Nephron progenitor cell (in vitro differentiated cells): ENCODE data around the gene USP15.
"Not testable (repeated sequence)": the region's sequence is repeated elsewhere in the genome, so short reads cannot be mapped to it uniquely, and the experiment has no call there.

Source experiments
- DNase-seq: peaks from one replicate; pipeline ENCODE4 v3.0.0; 2021
- H3K27ac Mint-ChIP-seq: 2 replicates; pipeline ENCODE4 v1.8.0; 2021; ENCODE audit warnings: mild to moderate bottlenecking, moderate library complexity, mixed read lengths
- H3K27me3 Mint-ChIP-seq: 2 replicates; pipeline ENCODE4 v1.8.0; 2021; ENCODE audit warnings: mild to moderate bottlenecking, low read depth, mixed read lengths; ENCODE audit not compliant: poor library complexity
- H3K36me3 Mint-ChIP-seq: 2 replicates; pipeline ENCODE4 v1.8.0; 2021; ENCODE audit warnings: low read depth, mixed read lengths
- H3K4me1 Mint-ChIP-seq: 2 replicates; pipeline ENCODE4 v1.8.0; 2021; ENCODE audit warnings: mixed read lengths
- H3K4me3 Mint-ChIP-seq: 2 replicates; pipeline ENCODE4 v1.8.0; 2021; ENCODE audit warnings: mild to moderate bottlenecking, moderate library complexity, mixed read lengths
- H3K9me3 Mint-ChIP-seq: 2 replicates; pipeline ENCODE4 v1.8.0; 2021; ENCODE audit warnings: mild to moderate bottlenecking, moderate library complexity, mixed read lengths
- TF ChIP-seq, protein P1 (sequence below): fragments of 200-600 bp; sonication (generic); IDR thresholded peaks from 2 replicates; pipeline ENCODE4 v1.5.0; 2021; ENCODE audit warnings: antibody characterized with exemption

Gene USP15

DNA sequence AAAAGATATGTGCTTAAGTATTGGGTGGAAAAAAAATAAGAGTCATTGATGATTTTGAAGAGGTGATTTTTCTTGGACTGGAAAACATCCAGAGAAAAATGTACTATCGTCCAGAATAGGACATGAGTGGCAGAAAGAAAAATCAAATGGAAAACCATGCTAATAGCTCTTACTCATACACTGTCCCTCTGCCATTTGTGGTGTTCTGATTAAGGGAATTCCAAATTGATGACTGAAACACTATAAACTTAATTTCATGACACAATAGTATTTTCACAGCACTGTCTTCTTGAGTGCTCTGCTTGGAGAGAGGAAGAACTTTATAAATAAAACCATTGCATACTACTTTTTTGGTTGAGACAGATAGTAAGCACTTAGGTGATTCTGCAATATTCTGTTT lies 72.4 kb downstream of the USP15 start:
- TF ChIP-seq, protein P1, sequence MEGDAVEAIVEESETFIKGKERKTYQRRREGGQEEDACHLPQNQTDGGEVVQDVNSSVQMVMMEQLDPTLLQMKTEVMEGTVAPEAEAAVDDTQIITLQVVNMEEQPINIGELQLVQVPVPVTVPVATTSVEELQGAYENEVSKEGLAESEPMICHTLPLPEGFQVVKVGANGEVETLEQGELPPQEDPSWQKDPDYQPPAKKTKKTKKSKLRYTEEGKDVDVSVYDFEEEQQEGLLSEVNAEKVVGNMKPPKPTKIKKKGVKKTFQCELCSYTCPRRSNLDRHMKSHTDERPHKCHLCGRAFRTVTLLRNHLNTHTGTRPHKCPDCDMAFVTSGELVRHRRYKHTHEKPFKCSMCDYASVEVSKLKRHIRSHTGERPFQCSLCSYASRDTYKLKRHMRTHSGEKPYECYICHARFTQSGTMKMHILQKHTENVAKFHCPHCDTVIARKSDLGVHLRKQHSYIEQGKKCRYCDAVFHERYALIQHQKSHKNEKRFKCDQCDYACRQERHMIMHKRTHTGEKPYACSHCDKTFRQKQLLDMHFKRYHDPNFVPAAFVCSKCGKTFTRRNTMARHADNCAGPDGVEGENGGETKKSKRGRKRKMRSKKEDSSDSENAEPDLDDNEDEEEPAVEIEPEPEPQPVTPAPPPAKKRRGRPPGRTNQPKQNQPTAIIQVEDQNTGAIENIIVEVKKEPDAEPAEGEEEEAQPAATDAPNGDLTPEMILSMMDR: no peak
- no peak for DNase-seq
- Mint-ChIP-seq H3K27me3 (no peaks in the 10 kb centered on the region), H3K4me1 (no peaks in the 10 kb centered on the region), H3K9me3 (peaks cover 7% of the 10 kb centered on the region), H3K27ac (no peak overlapping the region), H3K4me3 (no peak overlapping the region), H3K36me3 (peaks cover 23% of the 10 kb centered on the region)

- H3K4me1 Mint-ChIP-seq: no peaks in the 10 kb centered on the region
- TF ChIP-seq, protein P1: no peak
- H3K27me3 Mint-ChIP-seq: no peaks in the 10 kb centered on the region
- peaks cover 29% of the 10 kb centered on the region for H3K9me3 Mint-ChIP-seq
- DNase-seq: no peak
- H3K27ac Mint-ChIP-seq: no peak overlapping the region
- H3K36me3 Mint-ChIP-seq: peaks cover 42% of the 10 kb centered on the region
- no peak overlapping the region for H3K4me3 Mint-ChIP-seq
Observed at GRCh38 chr12:62335057-62335456, 74.9 kb downstream of the USP15 start.

GRCh38 chr12:62335796-62336195 lies 75.6 kb downstream of the USP15 start:
- DNase-seq: no peak

DNA sequence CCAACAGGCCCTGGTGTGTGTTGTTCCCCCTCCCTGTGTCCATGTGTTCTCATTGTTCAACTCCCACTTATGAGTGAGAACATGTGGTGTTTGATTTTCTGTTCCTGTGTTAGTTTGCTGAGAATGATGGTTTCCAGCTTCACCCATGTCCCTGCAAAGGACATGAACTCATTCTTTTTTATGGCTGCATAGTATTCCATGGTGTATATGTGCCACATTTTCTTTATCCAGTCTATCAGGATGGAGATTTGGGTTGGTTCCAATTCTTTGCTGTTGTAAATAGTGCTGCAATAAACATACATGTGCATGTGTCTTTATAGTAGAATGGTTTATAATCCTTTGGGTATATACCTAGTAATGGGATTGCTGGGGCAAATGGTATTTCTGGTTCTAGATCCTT lies 77.4 kb downstream of the USP15 start:
- not testable (repeated sequence) for H3K27me3 Mint-ChIP-seq, DNase-seq, H3K4me3 Mint-ChIP-seq, H3K4me1 Mint-ChIP-seq, H3K27ac Mint-ChIP-seq
- Mint-ChIP-seq H3K9me3 (peaks cover 48% of the 10 kb centered on the region), H3K36me3 (peaks cover 65% of the 10 kb centered on the region)

More at GRCh38 chr12:62335796-62336195, 75.6 kb downstream of the USP15 start:
- H3K4me3 Mint-ChIP-seq: no peak overlapping the region
- H3K9me3 Mint-ChIP-seq: peaks cover 36% of the 10 kb centered on the region
- peaks cover 49% of the 10 kb centered on the region for H3K36me3 Mint-ChIP-seq
- H3K4me1 Mint-ChIP-seq: no peaks in the 10 kb centered on the region
- H3K27me3 Mint-ChIP-seq: no peaks in the 10 kb centered on the region
- TF ChIP-seq, protein P1: no peak
- no peak overlapping the region for H3K27ac Mint-ChIP-seq

DNA sequence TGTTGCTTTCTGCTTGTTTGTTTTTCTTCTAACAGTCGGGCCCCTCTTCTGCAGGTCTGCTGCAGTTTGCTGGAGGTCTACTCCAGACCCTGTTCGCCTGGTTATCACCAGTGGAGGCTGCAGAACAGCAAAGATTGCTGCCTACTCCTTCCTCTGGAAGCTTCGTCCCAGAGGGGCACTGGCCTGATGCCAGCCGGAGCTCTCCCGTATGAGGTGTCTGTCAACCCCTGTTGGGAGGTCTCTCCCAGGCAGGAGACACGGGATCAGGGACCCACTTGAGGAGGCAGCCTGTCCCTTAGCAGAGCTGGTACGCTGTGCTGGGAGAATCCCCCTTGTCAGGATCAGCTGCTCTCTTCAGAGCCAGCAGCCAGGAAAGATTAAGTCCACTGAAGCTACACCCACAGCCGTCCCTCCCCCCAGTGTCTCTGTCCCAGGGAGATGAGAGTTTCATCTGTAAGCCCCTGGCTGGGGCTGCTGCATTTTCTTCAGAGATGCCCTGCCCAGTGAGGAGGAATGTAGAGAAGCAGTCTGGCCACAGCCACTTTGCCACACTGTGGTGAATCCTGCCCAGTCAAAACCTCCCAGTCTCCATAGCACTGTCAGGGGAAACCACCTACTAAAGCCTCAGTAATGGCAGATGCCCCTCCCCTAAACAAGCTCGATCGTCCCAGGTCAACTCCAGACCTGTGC lies 82.6 kb downstream of the USP15 start:
- H3K4me3 Mint-ChIP-seq, H3K4me1 Mint-ChIP-seq, H3K27me3 Mint-ChIP-seq, DNase-seq, H3K27ac Mint-ChIP-seq: not testable (repeated sequence)
- Mint-ChIP-seq H3K9me3 (peaks cover 57% of the 10 kb centered on the region), H3K36me3 (peaks cover 88% of the 10 kb centered on the region)

DNA sequence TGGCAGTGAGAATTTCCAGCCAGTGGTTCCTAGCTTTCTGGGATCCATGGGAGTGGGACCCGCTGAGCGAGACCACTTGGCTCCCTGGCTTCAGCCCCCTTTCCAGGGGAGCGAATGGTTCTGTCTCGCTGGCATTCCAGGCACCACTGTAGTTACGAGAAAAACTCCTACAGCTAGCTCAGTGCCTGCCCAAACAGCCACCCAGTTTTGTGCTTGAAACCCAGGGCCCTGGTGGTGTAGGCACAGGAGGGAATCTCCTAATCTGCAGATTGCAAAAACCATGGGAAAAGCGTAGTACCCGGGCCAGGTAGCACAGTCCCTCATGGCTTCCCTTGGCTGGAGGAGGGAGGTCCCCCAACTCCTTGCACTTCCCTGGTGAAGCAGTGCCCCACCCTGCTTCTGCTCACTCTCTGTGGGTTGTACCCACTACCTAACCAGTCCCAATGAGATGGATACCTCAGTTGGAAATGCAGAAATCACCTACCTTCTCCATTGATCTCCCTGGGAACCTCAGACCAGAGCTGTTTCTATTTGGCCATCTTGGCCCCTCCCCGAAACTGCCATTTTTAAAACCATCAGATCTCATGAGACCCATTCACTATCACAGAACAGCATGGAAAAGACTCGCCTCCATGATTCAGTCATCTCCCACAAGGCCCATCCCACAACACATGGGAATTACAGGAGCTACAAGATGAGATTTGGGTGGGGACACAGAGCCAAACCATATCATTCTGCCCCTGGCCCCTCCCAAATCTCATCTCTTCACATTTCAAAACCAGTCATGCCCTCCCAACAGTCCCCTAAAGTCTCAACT lies 83.3 kb downstream of the USP15 start:
- Mint-ChIP-seq H3K36me3 (peaks cover 81% of the 10 kb centered on the region), H3K9me3 (peaks cover 49% of the 10 kb centered on the region)
- H3K27ac Mint-ChIP-seq, H3K4me3 Mint-ChIP-seq, DNase-seq, H3K4me1 Mint-ChIP-seq, H3K27me3 Mint-ChIP-seq: not testable (repeated sequence)

- not testable (repeated sequence) for H3K27ac Mint-ChIP-seq, H3K4me3 Mint-ChIP-seq, H3K27me3 Mint-ChIP-seq, H3K4me1 Mint-ChIP-seq, DNase-seq
- Mint-ChIP-seq H3K36me3 (peaks cover 66% of the 10 kb centered on the region), H3K9me3 (peaks cover 38% of the 10 kb centered on the region)
Observed at GRCh38 chr12:62344731-62345556, 84.7 kb downstream of the USP15 start.
